ENCODE data around the gene DOK7.

The DOK7 gene

GRCh38 chr4:3524349-3524748 lies 61.2 kb downstream of the DOK7 start:
- Mint-ChIP-seq H3K36me3 (no peaks in the 10 kb centered on the region), H3K4me1 (ENCODE audit: low read depth) (peaks cover 7% of the 10 kb centered on the region), H3K9me3 (ENCODE audit: low read depth) (no peaks in the 10 kb centered on the region)

GRCh38 chr4:3524920-3525319 lies 61.8 kb downstream of the DOK7 start:
- no peaks in the 10 kb centered on the region for H3K9me3 Mint-ChIP-seq (ENCODE audit: low read depth)
- no peaks in the 10 kb centered on the region for H3K36me3 Mint-ChIP-seq
- H3K27ac Mint-ChIP-seq = no peak overlapping the region
- no peaks in the 10 kb centered on the region for H3K27me3 Mint-ChIP-seq
- H3K4me3 Mint-ChIP-seq = no peak overlapping the region
- peaks cover 13% of the 10 kb centered on the region for H3K4me1 Mint-ChIP-seq (ENCODE audit: low read depth)

More at GRCh38 chr4:3524349-3524748, 61.2 kb downstream of the DOK7 start:
- no peak overlapping the region for H3K27ac Mint-ChIP-seq
- no peaks in the 10 kb centered on the region for H3K27me3 Mint-ChIP-seq
- no peak overlapping the region for H3K4me3 Mint-ChIP-seq

GRCh38 chr4:3525532-3526430 lies 62.7 kb downstream of the DOK7 start:
- Mint-ChIP-seq H3K4me1 (ENCODE audit: low read depth) (peaks cover 18% of the 10 kb centered on the region), H3K9me3 (ENCODE audit: low read depth) (no peaks in the 10 kb centered on the region), H3K27ac (no peak overlapping the region), H3K4me3 (no peak overlapping the region), H3K27me3 (no peaks in the 10 kb centered on the region), H3K36me3 (no peaks in the 10 kb centered on the region)

- Mint-ChIP-seq H3K4me3 (no peak overlapping the region), H3K27me3 (no peaks in the 10 kb centered on the region), H3K27ac (no peak overlapping the region)
Measured at GRCh38 chr4:3526456-3526855, 63.4 kb downstream of the DOK7 start.

GRCh38 chr4:3527101-3527913 lies 64.2 kb downstream of the DOK7 start:
- no peak overlapping the region for H3K4me3 Mint-ChIP-seq
- H3K27ac Mint-ChIP-seq = no peak overlapping the region
- H3K27me3 Mint-ChIP-seq = no peaks in the 10 kb centered on the region
- H3K36me3 Mint-ChIP-seq = peaks cover 2% of the 10 kb centered on the region
- peaks cover 28% of the 10 kb centered on the region for H3K4me1 Mint-ChIP-seq (ENCODE audit: low read depth)
- no peaks in the 10 kb centered on the region for H3K9me3 Mint-ChIP-seq (ENCODE audit: low read depth)

More at GRCh38 chr4:3526456-3526855, 63.4 kb downstream of the DOK7 start:
- Mint-ChIP-seq H3K36me3 (peaks cover 2% of the 10 kb centered on the region), H3K4me1 (ENCODE audit: low read depth) (peaks cover 24% of the 10 kb centered on the region), H3K9me3 (ENCODE audit: low read depth) (no peaks in the 10 kb centered on the region)

- Mint-ChIP-seq H3K27ac (no peak overlapping the region), H3K9me3 (ENCODE audit: low read depth) (no peaks in the 10 kb centered on the region), H3K36me3 (peaks cover 2% of the 10 kb centered on the region), H3K4me3 (no peak overlapping the region), H3K27me3 (no peaks in the 10 kb centered on the region), H3K4me1 (ENCODE audit: low read depth) (peaks cover 29% of the 10 kb centered on the region)
Measured at GRCh38 chr4:3527914-3528876, 65.1 kb downstream of the DOK7 start.

- peaks cover 31% of the 10 kb centered on the region for H3K4me1 Mint-ChIP-seq (ENCODE audit: low read depth)
- peaks cover 2% of the 10 kb centered on the region for H3K36me3 Mint-ChIP-seq
- H3K27me3 Mint-ChIP-seq = no peaks in the 10 kb centered on the region
- no peak overlapping the region for H3K27ac Mint-ChIP-seq
- H3K4me3 Mint-ChIP-seq = peak overlapping the region; percentile 59
- no peaks in the 10 kb centered on the region for H3K9me3 Mint-ChIP-seq (ENCODE audit: low read depth)
Measured at GRCh38 chr4:3529363-3529762, 66.3 kb downstream of the DOK7 start.

GRCh38 chr4:3530051-3530450 lies 66.9 kb downstream of the DOK7 start:
- Mint-ChIP-seq H3K4me1 (ENCODE audit: low read depth) (peaks cover 31% of the 10 kb centered on the region), H3K9me3 (ENCODE audit: low read depth) (no peaks in the 10 kb centered on the region), H3K27ac (peak overlapping the region; percentile 46), H3K36me3 (peaks cover 2% of the 10 kb centered on the region), H3K27me3 (no peaks in the 10 kb centered on the region), H3K4me3 (peak overlapping the region; percentile 59)

GRCh38 chr4:3530663-3531254 lies 67.7 kb downstream of the DOK7 start:
- Mint-ChIP-seq H3K4me1 (ENCODE audit: low read depth) (peaks cover 31% of the 10 kb centered on the region), H3K36me3 (peaks cover 2% of the 10 kb centered on the region), H3K4me3 (peak overlapping the region; percentile 98), H3K27me3 (peaks cover 2% of the 10 kb centered on the region), H3K9me3 (ENCODE audit: low read depth) (no peaks in the 10 kb centered on the region), H3K27ac (no peak overlapping the region)

- H3K4me3 Mint-ChIP-seq = peak overlapping the region; percentile 98
- H3K36me3 Mint-ChIP-seq = peaks cover 2% of the 10 kb centered on the region
- peaks cover 2% of the 10 kb centered on the region for H3K27me3 Mint-ChIP-seq
- H3K9me3 Mint-ChIP-seq (ENCODE audit: low read depth) = no peaks in the 10 kb centered on the region
- H3K4me1 Mint-ChIP-seq (ENCODE audit: low read depth) = peaks cover 31% of the 10 kb centered on the region
- peak overlapping the region; percentile 82 for H3K27ac Mint-ChIP-seq
Measured at GRCh38 chr4:3531318-3531878, 68.3 kb downstream of the DOK7 start.

GRCh38 chr4:3531879-3532750 lies 69.0 kb downstream of the DOK7 start, which contains the start of gene LRPAP1:
Gene LRPAP1 (minus strand): TSS chr4:3532422. CDS start chr4:3532412, 10 bp downstream.
- Mint-ChIP-seq H3K27me3 (peaks cover 2% of the 10 kb centered on the region), H3K9me3 (ENCODE audit: low read depth) (no peaks in the 10 kb centered on the region), H3K4me3 (peak within 1 kb of the TSS; percentile 98), H3K36me3 (peaks cover 2% of the 10 kb centered on the region), H3K4me1 (ENCODE audit: low read depth) (peaks cover 31% of the 10 kb centered on the region), H3K27ac (peak within 1 kb of the TSS; percentile 94)

- H3K9me3 Mint-ChIP-seq (ENCODE audit: low read depth) = no peaks in the 10 kb centered on the region
- peaks cover 2% of the 10 kb centered on the region for H3K27me3 Mint-ChIP-seq
- no peak overlapping the region for H3K27ac Mint-ChIP-seq
- H3K36me3 Mint-ChIP-seq = peaks cover 2% of the 10 kb centered on the region
- peaks cover 31% of the 10 kb centered on the region for H3K4me1 Mint-ChIP-seq (ENCODE audit: low read depth)
- peak overlapping the region; percentile 98 for H3K4me3 Mint-ChIP-seq
Measured at GRCh38 chr4:3532751-3533422, 69.8 kb downstream of the DOK7 start.
